Caco-2 (cell line): ENCODE measurements around the gene KIR3DL1. TPM values are rescaled to one million over a fixed set of nuclear protein-coding genes. Genes with fewer than 3 reads are reported as not detected.
"Not testable (repeated sequence)": the region's sequence is repeated elsewhere in the genome, so short reads cannot be mapped to it uniquely, and the experiment has no call there.

ENCODE experiments used
- BruUV-seq: library from RNA; stranded (reverse); fragments of 400-500 nt; replicated peaks from 2 replicates; lab custom pipeline; 2021; lab: Mats Ljungman, UMichigan
- CTCF ChIA-PET: fragments of 300-600 bp; sonication (Branson Sonifier 250); formaldehyde crosslinking; loops from one replicate; lab custom pipeline; 2022; ENCODE audit warnings: antibody characterized with exemption; lab: Charles Lee
- POLR2A ChIA-PET: fragments of 300-600 bp; sonication (Branson Sonifier 250); formaldehyde crosslinking; loops from one replicate; lab custom pipeline; 2022; ENCODE audit warnings: antibody characterized with exemption; lab: Charles Lee
- DNase-seq, 2 experiments: peaks; one replicate each; pipeline versions ENCODE4 v3.0.0 to v3.0.0-alpha.2; 2020 to 2022
- H3K27me3 ChIP-seq: replicated peaks from 2 replicates; pipeline ENCODE4 v1.6.0; 2011; ENCODE audit warnings: low read length; ENCODE audit not compliant: control insufficient read depth, insufficient read depth
- H3K36me3 ChIP-seq: 2 replicates; pipeline ENCODE4 v1.5.1; 2011; ENCODE audit warnings: low read length; ENCODE audit not compliant: control insufficient read depth, insufficient read depth
- H3K4me1 ChIP-seq: fragments of 250-450 bp; sonication (Bioruptor Pico); 2 replicates; pipeline ENCODE4 v1.5.1; 2020; ENCODE audit warnings: mild to moderate bottlenecking
- H3K4me3 ChIP-seq: 2 replicates; pipeline ENCODE4 v1.5.1; 2011; ENCODE audit warnings: low read depth, mild to moderate bottlenecking, control low read depth, low read length
- H3K9me3 ChIP-seq: fragments of 250-450 bp; sonication (Bioruptor Pico); 2 replicates; pipeline ENCODE4 v1.5.1; 2020; ENCODE audit warnings: mild to moderate bottlenecking, moderate library complexity
- H3K27ac Mint-ChIP-seq: one replicate; pipeline ENCODE4 v1.8.0; 2022; ENCODE audit warnings: mixed read lengths; ENCODE audit not compliant: unreplicated experiment
- H3K27me3 Mint-ChIP-seq: one replicate; pipeline ENCODE4 v1.8.0; 2022; ENCODE audit warnings: mixed read lengths; ENCODE audit not compliant: insufficient read depth, unreplicated experiment
- H3K36me3 Mint-ChIP-seq: one replicate; pipeline ENCODE4 v1.8.0; 2022; ENCODE audit warnings: mild to moderate bottlenecking, mixed read lengths; ENCODE audit not compliant: insufficient read depth, unreplicated experiment
- H3K4me1 Mint-ChIP-seq: one replicate; pipeline ENCODE4 v1.8.0; 2022; ENCODE audit warnings: low read depth, mixed read lengths; ENCODE audit not compliant: unreplicated experiment
- H3K4me3 Mint-ChIP-seq: one replicate; pipeline ENCODE4 v1.8.0; 2022; ENCODE audit warnings: mild to moderate bottlenecking, moderate library complexity, mixed read lengths; ENCODE audit not compliant: unreplicated experiment
- H3K9me3 Mint-ChIP-seq: one replicate; pipeline ENCODE4 v1.8.0; 2022; ENCODE audit warnings: mixed read lengths; ENCODE audit not compliant: unreplicated experiment
- intact Hi-C: fragments of 100-400 bp; cut with micrococcal nuclease; formaldehyde crosslinking; loops from one replicate; pipeline ENCODE4 v1.10.0; 2022; ENCODE audit not compliant: unreplicated experiment
- total RNA-seq: library from RNA; stranded (reverse); gene quantifications from 2 replicates; pipeline ENCODE4 v1.2.3, GENCODE V29; 2022
- TF ChIP-seq, protein P1 (sequence below), 2 experiments: fragments of 200-600 bp in 1 of 2; IDR thresholded peaks; 1 replicate in 1 of 2; 2 replicates in 1 of 2; pipeline versions ENCODE4 v1.5.1 to v1.8.0; 2011 to 2022; ENCODE audit warnings: antibody characterized with exemption in 1 of 2, control low read depth in 1 of 2, inconsistent platforms in 1 of 2, low read depth in 1 of 2, low read length in 1 of 2, mild to moderate bottlenecking in 1 of 2, moderate library complexity in 1 of 2; ENCODE audit not compliant: insufficient read depth in 1 of 2, severe bottlenecking in 1 of 2, unreplicated experiment in 1 of 2

The KIR3DL1 gene
- total RNA-seq, 1 experiment from 2014 or later, result not detected

- intact Hi-C loops, result no loop called here
- TF ChIP-seq, protein P1, sequence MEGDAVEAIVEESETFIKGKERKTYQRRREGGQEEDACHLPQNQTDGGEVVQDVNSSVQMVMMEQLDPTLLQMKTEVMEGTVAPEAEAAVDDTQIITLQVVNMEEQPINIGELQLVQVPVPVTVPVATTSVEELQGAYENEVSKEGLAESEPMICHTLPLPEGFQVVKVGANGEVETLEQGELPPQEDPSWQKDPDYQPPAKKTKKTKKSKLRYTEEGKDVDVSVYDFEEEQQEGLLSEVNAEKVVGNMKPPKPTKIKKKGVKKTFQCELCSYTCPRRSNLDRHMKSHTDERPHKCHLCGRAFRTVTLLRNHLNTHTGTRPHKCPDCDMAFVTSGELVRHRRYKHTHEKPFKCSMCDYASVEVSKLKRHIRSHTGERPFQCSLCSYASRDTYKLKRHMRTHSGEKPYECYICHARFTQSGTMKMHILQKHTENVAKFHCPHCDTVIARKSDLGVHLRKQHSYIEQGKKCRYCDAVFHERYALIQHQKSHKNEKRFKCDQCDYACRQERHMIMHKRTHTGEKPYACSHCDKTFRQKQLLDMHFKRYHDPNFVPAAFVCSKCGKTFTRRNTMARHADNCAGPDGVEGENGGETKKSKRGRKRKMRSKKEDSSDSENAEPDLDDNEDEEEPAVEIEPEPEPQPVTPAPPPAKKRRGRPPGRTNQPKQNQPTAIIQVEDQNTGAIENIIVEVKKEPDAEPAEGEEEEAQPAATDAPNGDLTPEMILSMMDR (IDR thresholded peaks at IDR 0.05; ENCODE audit: insufficient read depth in 1 of 2, low read depth in 1 of 2, low read length in 1 of 2, severe bottlenecking in 1 of 2, unreplicated experiment in 1 of 2), result no peak
- no peaks in the 10 kb centered on the region for H3K36me3 Mint-ChIP-seq
- peaks cover 26% of the 10 kb centered on the region for H3K27me3 Mint-ChIP-seq
- CTCF ChIA-PET, result no interaction called here
- Histone ChIP-seq H3K9me3 (no peaks in the 10 kb centered on the region), H3K4me3 (no peak overlapping the region), H3K27me3 (no peaks in the 10 kb centered on the region; the same call in 1 of the 2 replicates), H3K4me1 (no peaks in the 10 kb centered on the region), H3K36me3 (no peaks in the 10 kb centered on the region)
- no peaks in the 10 kb centered on the region for H3K9me3 Mint-ChIP-seq
- H3K4me3 Mint-ChIP-seq, result no peak overlapping the region
- DNase-seq, result no peak
- no TSS peak for BruUV-seq
- POLR2A ChIA-PET, result no interaction called here
- H3K4me1 Mint-ChIP-seq, result no peaks in the 10 kb centered on the region
- no peak overlapping the region for H3K27ac Mint-ChIP-seq
Observed at GRCh38 chr19:54817670-54818536, 1.6 kb downstream of the KIR3DL1 start.

DNA sequence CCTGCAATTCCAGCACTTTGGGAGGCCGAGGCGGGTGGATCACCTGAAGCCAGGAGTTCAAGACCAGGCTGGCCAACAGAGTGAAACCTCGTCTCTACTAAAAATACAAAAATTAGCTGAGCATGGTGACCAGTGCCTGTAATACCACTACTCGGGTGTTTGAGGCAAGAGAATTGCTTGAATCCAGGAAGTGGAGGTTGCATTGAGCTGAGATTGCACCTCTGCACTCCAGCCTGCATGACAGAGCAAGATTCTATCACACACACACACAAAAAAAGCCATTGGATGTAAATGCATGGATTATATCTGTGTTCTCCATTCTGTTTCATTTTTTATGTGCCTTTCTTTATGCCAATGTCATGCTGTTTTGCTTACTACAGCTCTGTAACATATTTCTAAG, 8.1 kb downstream of the KIR3DL1 start:
- POLR2A ChIA-PET, H3K36me3 ChIP-seq, H3K27ac Mint-ChIP-seq, DNase-seq, CTCF ChIA-PET, H3K9me3 Mint-ChIP-seq, H3K36me3 Mint-ChIP-seq, H3K9me3 ChIP-seq, H3K4me3 Mint-ChIP-seq, BruUV-seq, H3K4me1 ChIP-seq, H3K4me1 Mint-ChIP-seq, H3K4me3 ChIP-seq, intact Hi-C loops, H3K27me3 ChIP-seq: not testable (repeated sequence)
- H3K27me3 Mint-ChIP-seq, result peaks cover 25% of the 10 kb centered on the region

GRCh38 chr19:54825326-54825725, 9.1 kb downstream of the KIR3DL1 start:
- H3K27me3 ChIP-seq, intact Hi-C loops, H3K36me3 ChIP-seq, H3K36me3 Mint-ChIP-seq, H3K4me1 ChIP-seq, POLR2A ChIA-PET, DNase-seq, H3K4me3 ChIP-seq, H3K4me1 Mint-ChIP-seq, H3K4me3 Mint-ChIP-seq, BruUV-seq, CTCF ChIA-PET, H3K9me3 Mint-ChIP-seq, H3K9me3 ChIP-seq, H3K27ac Mint-ChIP-seq: not testable (repeated sequence)
- peaks cover 28% of the 10 kb centered on the region for H3K27me3 Mint-ChIP-seq

DNA sequence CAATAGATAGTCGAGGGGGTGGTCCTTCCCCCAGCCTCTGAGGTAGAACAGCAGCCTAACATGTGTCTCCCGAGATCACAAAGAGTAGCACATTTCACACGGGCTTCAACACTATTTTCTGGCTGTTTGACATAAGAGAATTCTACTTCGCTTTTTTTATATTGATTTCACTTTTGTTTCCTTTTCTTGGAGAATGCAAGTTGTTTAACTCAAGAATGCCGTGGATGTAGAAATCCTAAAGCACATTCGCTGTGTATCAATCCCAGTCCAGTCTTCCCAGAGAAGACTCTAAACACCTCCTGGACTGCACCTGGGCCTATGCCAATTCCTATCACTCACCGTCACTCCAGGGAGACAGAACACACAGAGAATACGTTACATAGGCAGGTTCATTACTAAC, 11.8 kb downstream of the KIR3DL1 start:
- not testable (repeated sequence) for H3K4me3 Mint-ChIP-seq, H3K9me3 Mint-ChIP-seq
- H3K27me3 Mint-ChIP-seq, result peaks cover 25% of the 10 kb centered on the region

DNA sequence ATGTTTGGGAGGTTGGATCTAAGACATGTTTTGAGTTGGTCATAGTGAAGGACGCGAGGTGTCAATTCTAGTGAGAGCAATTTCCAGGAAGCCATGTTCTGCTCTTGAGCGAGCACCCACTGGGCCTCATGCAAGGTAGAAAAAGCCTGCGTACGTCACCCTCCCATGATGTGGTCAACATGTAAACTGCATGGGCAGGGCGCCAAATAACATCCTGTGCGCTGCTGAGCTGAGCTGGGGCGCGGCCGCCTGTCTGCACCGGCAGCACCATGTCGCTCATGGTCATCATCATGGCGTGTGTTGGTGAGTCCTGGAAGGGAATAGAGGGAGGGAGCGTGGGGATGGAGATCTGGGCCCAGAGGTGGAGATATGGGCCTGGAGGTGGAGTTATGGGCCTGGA, 16.2 kb downstream of the KIR3DL1 start, which contains the start of gene KIR2DS4:
KIR2DS4 (plus strand) TSS at position 181 of the 400 bp plus-strand sequence.
- H3K4me1 ChIP-seq, CTCF ChIA-PET, BruUV-seq, H3K4me3 ChIP-seq, POLR2A ChIA-PET, H3K27me3 ChIP-seq, DNase-seq, intact Hi-C loops, H3K27ac Mint-ChIP-seq, H3K36me3 Mint-ChIP-seq, H3K36me3 ChIP-seq, H3K4me3 Mint-ChIP-seq, H3K4me1 Mint-ChIP-seq, H3K9me3 ChIP-seq: not testable (repeated sequence)
- Mint-ChIP-seq H3K9me3 (peaks cover 21% of the 10 kb centered on the region), H3K27me3 (peaks cover 18% of the 10 kb centered on the region)

More for the DNA sequence above, 11.8 kb downstream of the KIR3DL1 start:
- H3K4me1 Mint-ChIP-seq, H3K4me3 ChIP-seq, DNase-seq, CTCF ChIA-PET, H3K4me1 ChIP-seq, H3K9me3 ChIP-seq, H3K27me3 ChIP-seq, POLR2A ChIA-PET, H3K27ac Mint-ChIP-seq, H3K36me3 Mint-ChIP-seq, H3K36me3 ChIP-seq, intact Hi-C loops, BruUV-seq: not testable (repeated sequence)

- H3K36me3 ChIP-seq, DNase-seq, H3K4me1 Mint-ChIP-seq, H3K27me3 ChIP-seq, CTCF ChIA-PET, BruUV-seq, H3K4me1 ChIP-seq, intact Hi-C loops, H3K4me3 Mint-ChIP-seq, H3K9me3 ChIP-seq, H3K36me3 Mint-ChIP-seq, POLR2A ChIA-PET, H3K27ac Mint-ChIP-seq, H3K4me3 ChIP-seq: not testable (repeated sequence)
- Mint-ChIP-seq H3K27me3 (peaks cover 26% of the 10 kb centered on the region), H3K9me3 (peaks cover 21% of the 10 kb centered on the region)
Observed at GRCh38 chr19:54835126-54835525, 18.9 kb downstream of the KIR3DL1 start.
